GM19324 (cell line): ENCODE results near the gene CIC.

ENCODE experiments used
- ATAC-seq: cut with Tn5 transposase; IDR thresholded peaks from one replicate; pipeline ENCODE4 v1.9.1; 2021; ENCODE audit warnings: mild to moderate bottlenecking, moderate library complexity; ENCODE audit not compliant: unreplicated experiment, low FRiP score

Gene CIC

GRCh38 chr19:42274065-42274682 lies 5.1 kb downstream of the CIC start:
- no peak for ATAC-seq

- ATAC-seq = no peak
These were observed 6.1 kb downstream of the CIC start for GRCh38 chr19:42275103-42275502.

GRCh38 chr19:42275517-42275916 lies 6.5 kb downstream of the CIC start:
- ATAC-seq = no peak

- no peak for ATAC-seq
These were observed 7.2 kb downstream of the CIC start for GRCh38 chr19:42276284-42276683.

GRCh38 chr19:42276821-42277220 lies 7.8 kb downstream of the CIC start:
- no peak for ATAC-seq

- no peak for ATAC-seq
These were observed 8.9 kb downstream of the CIC start for GRCh38 chr19:42277821-42278451.

GRCh38 chr19:42278452-42279154 lies 9.6 kb downstream of the CIC start:
- ATAC-seq = no peak

- ATAC-seq = no peak
These were observed 10.3 kb downstream of the CIC start for GRCh38 chr19:42279155-42279901.

- peak; percentile 29 for ATAC-seq
These were observed 11.1 kb downstream of the CIC start for GRCh38 chr19:42279902-42280814.

- no peak for ATAC-seq
These were observed 11.7 kb downstream of the CIC start for GRCh38 chr19:42280815-42281145.

- no peak for ATAC-seq
These were observed 12.2 kb downstream of the CIC start for GRCh38 chr19:42281146-42281826.

GRCh38 chr19:42281827-42282762 lies 13.0 kb downstream of the CIC start:
- ATAC-seq = no peak

GRCh38 chr19:42282819-42283187 lies 13.8 kb downstream of the CIC start:
- ATAC-seq = no peak

- ATAC-seq = peak; percentile 44
These were observed 14.4 kb downstream of the CIC start for GRCh38 chr19:42283188-42284065.

GRCh38 chr19:42284066-42284501 lies 15.0 kb downstream of the CIC start:
- ATAC-seq = peak; percentile 51

- ATAC-seq = no peak
These were observed 15.7 kb downstream of the CIC start for GRCh38 chr19:42284591-42285341.

- ATAC-seq = no peak
These were observed 16.5 kb downstream of the CIC start for GRCh38 chr19:42285541-42285941.
